GM23338 (cell line): Measurements from ENCODE around the gene KISS1R.

Experiments
- CREB1 ChIP-seq: fragments of 250-450 bp; sonication (Bioruptor Pico); IDR thresholded peaks from 2 replicates; pipeline ENCODE4 v1.5.0; 2020; ENCODE audit warnings: low read depth, mild to moderate bottlenecking, moderate library complexity
- CTCF ChIP-seq, 2 experiments: fragments of 200-600 bp in 1 of 2; sonication (generic) in 1 of 2; conservative IDR thresholded peaks; 2 replicates each; pipeline versions ENCODE4 v1.5.1 to v1.6.1; 2016 to 2017; ENCODE audit warnings: antibody characterized with exemption in 2 of 2, low read depth in 2 of 2, mild to moderate bottlenecking in 2 of 2, moderate library complexity in 1 of 2
- EZH2 ChIP-seq: fragments of 200-600 bp; sonication (generic); IDR thresholded peaks from one replicate; pipeline ENCODE4 v1.8.0; 2017; ENCODE audit warnings: antibody characterized with exemption, mild to moderate bottlenecking, low read depth; ENCODE audit not compliant: unreplicated experiment
- POLR2AphosphoS5 ChIP-seq: IDR thresholded peaks from 2 replicates; pipeline ENCODE4 v1.6.1; 2016; ENCODE audit warnings: antibody characterized with exemption, low read depth
- ZNF331 ChIP-seq: fragments of 250-450 bp; sonication (Bioruptor Pico); IDR thresholded peaks from 2 replicates; pipeline ENCODE4 v1.5.0; 2020; ENCODE audit warnings: low read depth, mild to moderate bottlenecking, moderate library complexity

GRCh38 chr19:917323-918151 is at the start of gene KISS1R:
- peak; percentile 65 to 88 for TF ChIP-seq CTCF (conservative IDR thresholded peaks at IDR 0.05; ENCODE audit: low read depth in 2 of 2)
- TF ChIP-seq CREB1 = peak; percentile 68
- peak; percentile 23; the same call in 1 of the 2 replicates for TF ChIP-seq POLR2AphosphoS5
- TF ChIP-seq ZNF331 = no peak
- TF ChIP-seq EZH2 = peak; percentile 12
